ENCODE results near the gene TMOD2.

TMOD2 gene

GRCh38 chr15:51735228-51736010, 16.0 kb upstream of the TMOD2 start:
- DNase-seq (ENCODE audit: low read depth in 2 of 2), result no peak

- no peak for DNase-seq (ENCODE audit: low read depth in 2 of 2)
Measured at GRCh38 chr15:51736069-51736468, 15.3 kb upstream of the TMOD2 start.

GRCh38 chr15:51736751-51737521, 14.5 kb upstream of the TMOD2 start:
- DNase-seq (ENCODE audit: low read depth in 2 of 2), result no peak

- no peak for DNase-seq (ENCODE audit: low read depth in 2 of 2)
Measured at GRCh38 chr15:51737522-51738305, 13.7 kb upstream of the TMOD2 start, which contains the start of gene LYSMD2. LYSMD2 (minus strand) TSS chr15:51737655; CDS start chr15:51737622, 33 bp downstream.

- DNase-seq (ENCODE audit: low read depth in 2 of 2), result no peak
Measured at GRCh38 chr15:51738553-51738952, 12.8 kb upstream of the TMOD2 start.

- no peak for DNase-seq (ENCODE audit: low read depth in 2 of 2)
Measured at GRCh38 chr15:51739061-51739712, 12.2 kb upstream of the TMOD2 start.

GRCh38 chr15:51749307-51749706, 2.1 kb upstream of the TMOD2 start:
- DNase-seq (ENCODE audit: low read depth in 2 of 2), result no peak

- DNase-seq (ENCODE audit: low read depth in 2 of 2), result no peak
Measured at GRCh38 chr15:51750186-51750585, 1.2 kb upstream of the TMOD2 start.

- no peak for DNase-seq (ENCODE audit: low read depth in 2 of 2)
Measured at GRCh38 chr15:51751697-51752683, 593 bp downstream of the TMOD2 start.

- DNase-seq (ENCODE audit: low read depth in 2 of 2), result no peak
Measured at GRCh38 chr15:51752888-51753287, 1.5 kb downstream of the TMOD2 start.

GRCh38 chr15:51754267-51754666, 2.9 kb downstream of the TMOD2 start:
- DNase-seq (ENCODE audit: low read depth in 2 of 2), result no peak

- no peak for DNase-seq (ENCODE audit: low read depth in 2 of 2)
Measured at GRCh38 chr15:51755790-51756189, 4.4 kb downstream of the TMOD2 start.

GRCh38 chr15:51756482-51756881, 5.1 kb downstream of the TMOD2 start:
- no peak for DNase-seq (ENCODE audit: low read depth in 2 of 2)

GRCh38 chr15:51757450-51757849, 6.1 kb downstream of the TMOD2 start:
- DNase-seq (ENCODE audit: low read depth in 2 of 2), result no peak

GRCh38 chr15:51758645-51759044, 7.2 kb downstream of the TMOD2 start:
- peak; percentile 63 to 69 for DNase-seq (ENCODE audit: low read depth in 2 of 2)

GRCh38 chr15:51759557-51760070, 8.2 kb downstream of the TMOD2 start:
- peak; percentile 95 to 96 for DNase-seq (ENCODE audit: low read depth in 2 of 2)

- DNase-seq (ENCODE audit: low read depth in 2 of 2), result no peak
Measured at GRCh38 chr15:51760805-51761204, 9.4 kb downstream of the TMOD2 start.

GRCh38 chr15:51765751-51766150, 14.4 kb downstream of the TMOD2 start:
- DNase-seq (ENCODE audit: low read depth in 2 of 2), result no peak

- no peak for DNase-seq (ENCODE audit: low read depth in 2 of 2)
Measured at GRCh38 chr15:51766341-51766740, 14.9 kb downstream of the TMOD2 start.

- DNase-seq (ENCODE audit: low read depth in 2 of 2), result no peak
Measured at GRCh38 chr15:51768018-51768417, 16.6 kb downstream of the TMOD2 start.
